GM21447 (cell line): ENCODE results near the gene CDK2AP2.
"Not testable (repeated sequence)": the region's sequence is repeated elsewhere in the genome, so short reads cannot be mapped to it uniquely, and the experiment has no call there.

ENCODE experiments used
- ATAC-seq: cut with Tn5 transposase; IDR thresholded peaks from one replicate; pipeline ENCODE4 v1.9.1; 2021; ENCODE audit not compliant: unreplicated experiment

Gene CDK2AP2

GRCh38 chr11:67524480-67524808, 16.5 kb upstream of the CDK2AP2 start:
- ATAC-seq = no peak

- ATAC-seq = no peak
These were observed 15.9 kb upstream of the CDK2AP2 start for GRCh38 chr11:67523556-67524479.

GRCh38 chr11:67522844-67523555, 15.0 kb upstream of the CDK2AP2 start, which contains the start of gene CABP2:
CABP2 (minus strand) TSS chr11:67523446; CDS start chr11:67523326, 120 bp downstream.
- ATAC-seq = no peak

GRCh38 chr11:67522338-67522737, 14.4 kb upstream of the CDK2AP2 start:
- no peak for ATAC-seq

DNA sequence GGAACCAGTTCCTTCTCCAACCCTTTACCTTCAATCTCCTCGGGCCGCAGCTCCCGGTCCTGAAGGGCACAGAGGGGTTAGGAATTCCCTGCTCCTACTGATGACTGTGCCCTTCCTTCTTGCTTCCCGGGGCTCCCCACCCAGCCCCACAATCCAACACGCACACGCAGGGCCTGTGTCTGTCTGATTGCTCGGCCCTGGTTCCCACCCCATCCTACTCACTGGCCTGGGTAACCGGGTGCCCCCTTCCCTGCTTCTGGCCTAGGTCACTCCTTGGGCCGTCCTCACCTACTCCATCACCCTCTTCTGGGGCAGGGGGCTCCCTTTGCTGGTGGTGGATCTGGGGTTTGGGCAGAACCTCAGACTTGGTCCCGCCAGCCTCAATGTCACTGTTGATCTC, 14.0 kb upstream of the CDK2AP2 start:
- no peak for ATAC-seq

GRCh38 chr11:67520856-67521824, 13.2 kb upstream of the CDK2AP2 start:
- no peak for ATAC-seq

GRCh38 chr11:67519726-67520125, 11.8 kb upstream of the CDK2AP2 start:
- no peak for ATAC-seq

- ATAC-seq = no peak
These were observed 10.0 kb upstream of the CDK2AP2 start for GRCh38 chr11:67517784-67518552.

DNA sequence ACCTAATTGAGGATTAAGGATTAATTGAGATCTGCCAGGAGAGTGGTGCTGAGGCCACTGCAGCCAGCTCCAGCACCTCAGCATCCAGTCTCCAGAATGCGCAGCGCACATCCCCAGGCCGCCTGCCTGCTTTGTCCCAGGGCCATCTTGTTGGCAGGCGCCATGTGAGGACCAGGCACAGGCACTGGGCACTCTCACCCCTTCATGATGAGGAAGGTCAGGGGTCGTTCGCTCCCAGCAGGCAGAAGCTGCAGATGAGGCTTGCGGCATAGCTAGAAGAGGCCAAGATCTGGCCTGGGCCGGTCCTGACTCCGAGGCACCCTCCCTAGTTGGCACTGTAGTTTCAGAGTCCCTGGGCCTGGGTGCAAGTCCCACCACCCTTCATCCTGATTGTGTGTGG, 8.8 kb upstream of the CDK2AP2 start:
- no peak for ATAC-seq

DNA sequence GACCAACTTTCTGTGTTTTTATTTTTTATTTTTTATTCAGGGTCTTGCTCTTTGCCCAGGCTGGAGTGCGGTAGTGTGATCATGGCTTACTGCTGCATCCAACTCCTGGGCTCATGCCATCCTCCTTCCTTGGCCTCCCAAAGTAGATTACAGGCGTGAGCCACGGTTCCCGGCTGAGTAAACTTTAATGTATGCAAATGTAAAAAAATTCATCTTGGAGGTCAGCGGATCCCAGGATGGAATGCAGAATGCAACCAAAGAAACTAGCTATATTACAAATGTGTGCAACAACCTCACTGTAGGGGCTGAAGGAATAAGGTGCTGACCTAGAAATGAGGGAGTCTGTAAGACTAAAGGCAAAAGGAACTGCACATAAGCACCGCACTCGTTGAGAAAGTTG, 6.2 kb upstream of the CDK2AP2 start:
- no peak for ATAC-seq

DNA sequence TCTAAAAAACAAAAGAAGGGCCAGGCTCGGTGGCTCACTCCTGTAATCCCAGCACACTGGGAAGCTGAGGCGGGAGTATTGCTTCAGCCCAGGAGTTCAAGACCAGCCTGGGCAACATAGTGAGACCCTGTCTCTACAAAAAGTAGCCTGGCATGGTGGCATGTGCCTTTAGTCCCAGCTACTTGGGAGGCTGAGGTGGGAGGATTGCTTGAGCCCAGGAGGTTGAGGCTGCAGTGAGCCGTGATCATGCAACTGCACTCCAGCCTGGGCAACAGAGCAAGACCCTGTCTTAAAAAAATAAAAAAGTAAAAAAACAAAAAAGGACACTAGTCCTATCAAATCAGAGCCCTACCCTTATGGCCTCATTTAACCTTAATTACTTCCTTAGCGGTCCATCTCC, 3.6 kb upstream of the CDK2AP2 start:
- not testable (repeated sequence) for ATAC-seq

GRCh38 chr11:67510023-67510345, 2.0 kb upstream of the CDK2AP2 start:
- no peak for ATAC-seq

GRCh38 chr11:67508486-67509121, 642 bp upstream of the CDK2AP2 start:
- ATAC-seq = peak; percentile 24

GRCh38 chr11:67507242-67507863, 609 bp downstream of the CDK2AP2 start:
- no peak for ATAC-seq

- no peak for ATAC-seq
These were observed 1.4 kb downstream of the CDK2AP2 start for GRCh38 chr11:67506426-67507051.

- peak; percentile 25 for ATAC-seq
These were observed 2.2 kb downstream of the CDK2AP2 start for GRCh38 chr11:67505605-67506396.

- ATAC-seq = no peak
These were observed 2.9 kb downstream of the CDK2AP2 start, which contains the start of gene PITPNM1 for GRCh38 chr11:67504950-67505581. PITPNM1 (minus strand) TSS chr11:67505363; CDS start chr11:67504180, 1,183 bp downstream.
